ENCODE measurements around the gene SRBD1. TPM values are rescaled to one million over a fixed set of nuclear protein-coding genes. Genes with fewer than 3 reads are reported as not detected.

Gene SRBD1
- total and polyA plus RNA-seq, 2 experiments from 2014 or later, result 27.4 to 46.3 TPM

- TF ChIP-seq, protein P1, sequence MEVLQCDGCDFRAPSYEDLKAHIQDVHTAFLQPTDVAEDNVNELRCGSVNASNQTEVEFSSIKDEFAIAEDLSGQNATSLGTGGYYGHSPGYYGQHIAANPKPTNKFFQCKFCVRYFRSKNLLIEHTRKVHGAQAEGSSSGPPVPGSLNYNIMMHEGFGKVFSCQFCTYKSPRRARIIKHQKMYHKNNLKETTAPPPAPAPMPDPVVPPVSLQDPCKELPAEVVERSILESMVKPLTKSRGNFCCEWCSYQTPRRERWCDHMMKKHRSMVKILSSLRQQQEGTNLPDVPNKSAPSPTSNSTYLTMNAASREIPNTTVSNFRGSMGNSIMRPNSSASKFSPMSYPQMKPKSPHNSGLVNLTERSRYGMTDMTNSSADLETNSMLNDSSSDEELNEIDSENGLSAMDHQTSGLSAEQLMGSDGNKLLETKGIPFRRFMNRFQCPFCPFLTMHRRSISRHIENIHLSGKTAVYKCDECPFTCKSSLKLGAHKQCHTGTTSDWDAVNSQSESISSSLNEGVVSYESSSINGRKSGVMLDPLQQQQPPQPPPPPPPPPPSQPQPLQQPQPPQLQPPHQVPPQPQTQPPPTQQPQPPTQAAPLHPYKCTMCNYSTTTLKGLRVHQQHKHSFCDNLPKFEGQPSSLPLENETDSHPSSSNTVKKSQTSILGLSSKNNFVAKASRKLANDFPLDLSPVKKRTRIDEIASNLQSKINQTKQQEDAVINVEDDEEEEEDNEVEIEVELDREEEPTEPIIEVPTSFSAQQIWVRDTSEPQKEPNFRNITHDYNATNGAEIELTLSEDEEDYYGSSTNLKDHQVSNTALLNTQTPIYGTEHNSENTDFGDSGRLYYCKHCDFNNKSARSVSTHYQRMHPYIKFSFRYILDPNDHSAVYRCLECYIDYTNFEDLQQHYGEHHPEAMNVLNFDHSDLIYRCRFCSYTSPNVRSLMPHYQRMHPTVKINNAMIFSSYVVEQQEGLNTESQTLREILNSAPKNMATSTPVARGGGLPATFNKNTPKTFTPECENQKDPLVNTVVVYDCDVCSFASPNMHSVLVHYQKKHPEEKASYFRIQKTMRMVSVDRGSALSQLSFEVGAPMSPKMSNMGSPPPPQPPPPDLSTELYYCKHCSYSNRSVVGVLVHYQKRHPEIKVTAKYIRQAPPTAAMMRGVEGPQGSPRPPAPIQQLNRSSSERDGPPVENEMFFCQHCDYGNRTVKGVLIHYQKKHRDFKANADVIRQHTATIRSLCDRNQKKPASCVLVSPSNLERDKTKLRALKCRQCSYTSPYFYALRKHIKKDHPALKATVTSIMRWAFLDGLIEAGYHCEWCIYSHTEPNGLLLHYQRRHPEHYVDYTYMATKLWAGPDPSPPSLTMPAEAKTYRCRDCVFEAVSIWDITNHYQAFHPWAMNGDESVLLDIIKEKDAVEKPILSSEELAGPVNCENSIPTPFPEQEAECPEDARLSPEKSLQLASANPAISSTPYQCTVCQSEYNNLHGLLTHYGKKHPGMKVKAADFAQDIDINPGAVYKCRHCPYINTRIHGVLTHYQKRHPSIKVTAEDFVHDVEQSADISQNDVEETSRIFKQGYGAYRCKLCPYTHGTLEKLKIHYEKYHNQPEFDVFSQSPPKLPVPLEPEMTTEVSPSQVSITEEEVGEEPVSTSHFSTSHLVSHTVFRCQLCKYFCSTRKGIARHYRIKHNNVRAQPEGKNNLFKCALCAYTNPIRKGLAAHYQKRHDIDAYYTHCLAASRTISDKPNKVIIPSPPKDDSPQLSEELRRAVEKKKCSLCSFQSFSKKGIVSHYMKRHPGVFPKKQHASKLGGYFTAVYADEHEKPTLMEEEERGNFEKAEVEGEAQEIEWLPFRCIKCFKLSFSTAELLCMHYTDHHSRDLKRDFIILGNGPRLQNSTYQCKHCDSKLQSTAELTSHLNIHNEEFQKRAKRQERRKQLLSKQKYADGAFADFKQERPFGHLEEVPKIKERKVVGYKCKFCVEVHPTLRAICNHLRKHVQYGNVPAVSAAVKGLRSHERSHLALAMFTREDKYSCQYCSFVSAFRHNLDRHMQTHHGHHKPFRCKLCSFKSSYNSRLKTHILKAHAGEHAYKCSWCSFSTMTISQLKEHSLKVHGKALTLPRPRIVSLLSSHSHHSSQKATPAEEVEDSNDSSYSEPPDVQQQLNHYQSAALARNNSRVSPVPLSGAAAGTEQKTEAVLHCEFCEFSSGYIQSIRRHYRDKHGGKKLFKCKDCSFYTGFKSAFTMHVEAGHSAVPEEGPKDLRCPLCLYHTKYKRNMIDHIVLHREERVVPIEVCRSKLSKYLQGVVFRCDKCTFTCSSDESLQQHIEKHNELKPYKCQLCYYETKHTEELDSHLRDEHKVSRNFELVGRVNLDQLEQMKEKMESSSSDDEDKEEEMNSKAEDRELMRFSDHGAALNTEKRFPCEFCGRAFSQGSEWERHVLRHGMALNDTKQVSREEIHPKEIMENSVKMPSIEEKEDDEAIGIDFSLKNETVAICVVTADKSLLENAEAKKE (CRISPR knock-in tag; IDR thresholded peaks at IDR 0.05), result no peak
- no peak for TF ChIP-seq EZH2 (IDR thresholded peaks at IDR 0.05; ENCODE audit: low read depth, unreplicated experiment)
- TF ChIP-seq CREB1 (CRISPR knock-in tag; IDR thresholded peaks at IDR 0.05; ENCODE audit: low read depth), result no peak
- TF ChIP-seq, protein P2, sequence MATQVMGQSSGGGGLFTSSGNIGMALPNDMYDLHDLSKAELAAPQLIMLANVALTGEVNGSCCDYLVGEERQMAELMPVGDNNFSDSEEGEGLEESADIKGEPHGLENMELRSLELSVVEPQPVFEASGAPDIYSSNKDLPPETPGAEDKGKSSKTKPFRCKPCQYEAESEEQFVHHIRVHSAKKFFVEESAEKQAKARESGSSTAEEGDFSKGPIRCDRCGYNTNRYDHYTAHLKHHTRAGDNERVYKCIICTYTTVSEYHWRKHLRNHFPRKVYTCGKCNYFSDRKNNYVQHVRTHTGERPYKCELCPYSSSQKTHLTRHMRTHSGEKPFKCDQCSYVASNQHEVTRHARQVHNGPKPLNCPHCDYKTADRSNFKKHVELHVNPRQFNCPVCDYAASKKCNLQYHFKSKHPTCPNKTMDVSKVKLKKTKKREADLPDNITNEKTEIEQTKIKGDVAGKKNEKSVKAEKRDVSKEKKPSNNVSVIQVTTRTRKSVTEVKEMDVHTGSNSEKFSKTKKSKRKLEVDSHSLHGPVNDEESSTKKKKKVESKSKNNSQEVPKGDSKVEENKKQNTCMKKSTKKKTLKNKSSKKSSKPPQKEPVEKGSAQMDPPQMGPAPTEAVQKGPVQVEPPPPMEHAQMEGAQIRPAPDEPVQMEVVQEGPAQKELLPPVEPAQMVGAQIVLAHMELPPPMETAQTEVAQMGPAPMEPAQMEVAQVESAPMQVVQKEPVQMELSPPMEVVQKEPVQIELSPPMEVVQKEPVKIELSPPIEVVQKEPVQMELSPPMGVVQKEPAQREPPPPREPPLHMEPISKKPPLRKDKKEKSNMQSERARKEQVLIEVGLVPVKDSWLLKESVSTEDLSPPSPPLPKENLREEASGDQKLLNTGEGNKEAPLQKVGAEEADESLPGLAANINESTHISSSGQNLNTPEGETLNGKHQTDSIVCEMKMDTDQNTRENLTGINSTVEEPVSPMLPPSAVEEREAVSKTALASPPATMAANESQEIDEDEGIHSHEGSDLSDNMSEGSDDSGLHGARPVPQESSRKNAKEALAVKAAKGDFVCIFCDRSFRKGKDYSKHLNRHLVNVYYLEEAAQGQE (IDR thresholded peaks at IDR 0.05; ENCODE audit: unreplicated experiment), result no peak
- TF ChIP-seq POLR2AphosphoS5 (IDR thresholded peaks at IDR 0.05; ENCODE audit: low read depth), result no peak
- no peak for TF ChIP-seq ZNF331 (CRISPR knock-in tag; IDR thresholded peaks at IDR 0.05; ENCODE audit: low read depth)
- no peak for TF ChIP-seq EZH2phosphoT487 (IDR thresholded peaks at IDR 0.05; ENCODE audit: unreplicated experiment)
- no peak for TF ChIP-seq NANOG (IDR thresholded peaks at IDR 0.05; ENCODE audit: borderline replicate concordance)
- no peak for TF ChIP-seq ZNF114 (CRISPR knock-in tag; IDR thresholded peaks at IDR 0.05)
- TF ChIP-seq CTCF (conservative IDR thresholded peaks at IDR 0.05; ENCODE audit: low read depth in 2 of 2), result no peak
Observed at GRCh38 chr2:45586600-45586999, 24.5 kb downstream of the SRBD1 start (continued).
